ENCODE data around the gene POU2F1.

Gene POU2F1

GRCh38 chr1:167440776-167441175, 220.1 kb downstream of the POU2F1 start:
- in situ Hi-C loops (cut with HindIII; ENCODE audit: low pct_ligation_motif_present, low pct_unique_long_range_greater_than_20kb, low sequenced_read_pairs), result no loop called here
- DNase-seq, result no peak

GRCh38 chr1:167441222-167441621, 220.5 kb downstream of the POU2F1 start:
- no peak for DNase-seq
- in situ Hi-C loops (cut with HindIII; ENCODE audit: low pct_ligation_motif_present, low pct_unique_long_range_greater_than_20kb, low sequenced_read_pairs), result no loop called here

- DNase-seq, result peak; percentile 79
Observed at GRCh38 chr1:167442142-167442848, 221.6 kb downstream of the POU2F1 start.

GRCh38 chr1:167442854-167443565, 222.3 kb downstream of the POU2F1 start:
- DNase-seq, result no peak
- in situ Hi-C loops (cut with HindIII; ENCODE audit: low pct_ligation_motif_present, low pct_unique_long_range_greater_than_20kb, low sequenced_read_pairs), result no loop called here

More at GRCh38 chr1:167442142-167442848, 221.6 kb downstream of the POU2F1 start:
- in situ Hi-C loops (cut with HindIII; ENCODE audit: low pct_ligation_motif_present, low pct_unique_long_range_greater_than_20kb, low sequenced_read_pairs), result no loop called here

- in situ Hi-C loops (cut with HindIII; ENCODE audit: low pct_ligation_motif_present, low pct_unique_long_range_greater_than_20kb, low sequenced_read_pairs), result no loop called here
- DNase-seq, result no peak
Observed at GRCh38 chr1:167443757-167444156, 223.1 kb downstream of the POU2F1 start.

- DNase-seq, result no peak
- in situ Hi-C loops (cut with HindIII; ENCODE audit: low pct_ligation_motif_present, low pct_unique_long_range_greater_than_20kb, low sequenced_read_pairs), result no loop called here
Observed at GRCh38 chr1:167446966-167447365, 226.3 kb downstream of the POU2F1 start.

GRCh38 chr1:167447521-167448136, 226.9 kb downstream of the POU2F1 start:
- in situ Hi-C loops (cut with HindIII; ENCODE audit: low pct_ligation_motif_present, low pct_unique_long_range_greater_than_20kb, low sequenced_read_pairs), result no loop called here
- DNase-seq, result no peak

- in situ Hi-C loops (cut with HindIII; ENCODE audit: low pct_ligation_motif_present, low pct_unique_long_range_greater_than_20kb, low sequenced_read_pairs), result no loop called here
- DNase-seq, result no peak
Observed at GRCh38 chr1:167450843-167451242, 230.2 kb downstream of the POU2F1 start.

- in situ Hi-C loops (cut with HindIII; ENCODE audit: low pct_ligation_motif_present, low pct_unique_long_range_greater_than_20kb, low sequenced_read_pairs), result no loop called here
- DNase-seq, result no peak
Observed at GRCh38 chr1:167452483-167452882, 231.8 kb downstream of the POU2F1 start.

- DNase-seq, result no peak
- in situ Hi-C loops (cut with HindIII; ENCODE audit: low pct_ligation_motif_present, low pct_unique_long_range_greater_than_20kb, low sequenced_read_pairs), result no loop called here
Observed at GRCh38 chr1:167453123-167453522, 232.4 kb downstream of the POU2F1 start.

GRCh38 chr1:167454304-167454893, 233.7 kb downstream of the POU2F1 start:
- in situ Hi-C loops (cut with HindIII; ENCODE audit: low pct_ligation_motif_present, low pct_unique_long_range_greater_than_20kb, low sequenced_read_pairs), result no loop called here
- no peak for DNase-seq

GRCh38 chr1:167454894-167455785, 234.5 kb downstream of the POU2F1 start:
- DNase-seq, result peak; percentile 64
- in situ Hi-C loops (cut with HindIII; ENCODE audit: low pct_ligation_motif_present, low pct_unique_long_range_greater_than_20kb, low sequenced_read_pairs), result no loop called here

GRCh38 chr1:167455786-167456446, 235.2 kb downstream of the POU2F1 start:
- in situ Hi-C loops (cut with HindIII; ENCODE audit: low pct_ligation_motif_present, low pct_unique_long_range_greater_than_20kb, low sequenced_read_pairs), result no loop called here
- no peak for DNase-seq

- DNase-seq, result no peak
- in situ Hi-C loops (cut with HindIII; ENCODE audit: low pct_ligation_motif_present, low pct_unique_long_range_greater_than_20kb, low sequenced_read_pairs), result no loop called here
Observed at GRCh38 chr1:167456524-167456923, 235.8 kb downstream of the POU2F1 start.

GRCh38 chr1:167456926-167457325, 236.2 kb downstream of the POU2F1 start:
- in situ Hi-C loops (cut with HindIII; ENCODE audit: low pct_ligation_motif_present, low pct_unique_long_range_greater_than_20kb, low sequenced_read_pairs), result no loop called here
- DNase-seq, result no peak

- no peak for DNase-seq
- in situ Hi-C loops (cut with HindIII; ENCODE audit: low pct_ligation_motif_present, low pct_unique_long_range_greater_than_20kb, low sequenced_read_pairs), result no loop called here
Observed at GRCh38 chr1:167457936-167458584, 237.4 kb downstream of the POU2F1 start.

GRCh38 chr1:167460836-167461235, 240.2 kb downstream of the POU2F1 start:
- in situ Hi-C loops (cut with HindIII; ENCODE audit: low pct_ligation_motif_present, low pct_unique_long_range_greater_than_20kb, low sequenced_read_pairs), result no loop called here
- no peak for DNase-seq

All from ACHN (cell line).